Measurements from ENCODE around the gene CTSC.

CTSC gene

DNA sequence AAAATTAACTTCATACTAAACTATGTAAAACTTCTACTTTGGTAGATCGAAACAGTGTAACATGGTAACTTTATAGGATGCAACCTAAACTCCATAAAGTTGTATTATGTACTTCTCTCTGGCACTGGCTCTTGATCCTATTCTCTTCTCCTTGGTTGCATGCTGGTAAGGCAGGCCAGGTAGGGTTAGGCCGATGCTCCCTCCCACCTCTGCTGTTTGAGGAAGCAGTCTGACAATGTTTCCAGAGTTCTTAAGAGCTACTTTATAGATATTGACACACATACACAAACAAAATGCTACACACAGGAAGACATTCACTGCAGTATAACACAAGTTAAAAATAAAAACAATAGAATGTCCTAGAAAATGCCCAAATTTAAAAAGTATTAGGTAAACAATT lies 22.5 kb downstream of the CTSC start:
- no peak for DNase-seq

GRCh38 chr11:88313441-88313840 lies 24.1 kb downstream of the CTSC start:
- DNase-seq = no peak

DNA sequence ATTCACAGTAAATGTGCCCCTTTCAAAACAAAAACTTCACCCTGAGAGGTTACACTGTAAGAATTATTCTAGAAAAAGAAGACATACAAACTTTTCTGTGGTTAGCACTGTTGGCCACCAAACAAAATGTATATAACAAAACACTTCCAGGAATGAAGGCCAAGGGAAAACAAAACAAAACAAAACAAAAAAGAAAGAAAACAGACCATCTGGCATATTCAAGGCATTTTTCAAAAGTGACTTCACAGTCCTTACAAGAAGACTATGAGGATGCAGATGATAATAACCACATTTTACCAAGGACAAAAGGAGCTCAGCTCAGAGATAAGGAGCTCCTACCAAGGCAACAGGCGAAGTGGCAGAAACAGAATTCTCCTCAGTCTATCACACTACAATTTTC lies 24.9 kb downstream of the CTSC start:
- no peak for DNase-seq

GRCh38 chr11:88310246-88310645 lies 27.3 kb downstream of the CTSC start:
- DNase-seq = no peak

GRCh38 chr11:88308576-88308975 lies 29.0 kb downstream of the CTSC start:
- DNase-seq = no peak

DNA sequence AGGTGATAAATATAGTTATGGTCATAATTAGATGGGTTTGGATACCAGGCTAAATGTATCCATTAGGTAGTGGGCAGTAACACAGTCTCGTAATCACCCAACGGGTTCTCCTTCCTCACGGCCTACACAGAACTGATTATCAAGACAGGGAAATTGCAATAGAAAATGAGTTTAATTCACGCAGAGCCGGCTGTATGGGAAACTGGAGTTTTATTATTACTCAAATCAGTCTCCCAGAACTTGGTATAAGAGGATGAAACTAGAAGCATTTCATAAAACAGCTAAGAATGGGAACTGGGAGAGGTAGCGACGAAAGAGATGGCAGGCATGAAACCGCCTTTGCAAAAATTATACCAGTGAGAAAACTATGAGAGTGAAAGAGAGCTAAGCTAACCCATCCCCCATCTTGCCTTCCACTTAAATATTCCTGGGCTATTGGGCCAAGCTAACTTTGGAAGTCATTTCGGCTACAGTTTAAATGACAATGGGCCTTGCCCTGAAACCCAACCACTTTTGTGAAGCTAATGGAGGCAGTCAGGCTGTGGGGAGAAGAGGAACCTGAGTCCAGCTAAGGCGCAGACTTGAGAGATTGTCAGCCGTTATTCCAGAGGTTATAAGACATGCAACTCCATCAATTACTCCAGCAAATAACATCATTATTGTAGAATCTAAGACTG lies 29.6 kb downstream of the CTSC start:
- no peak for DNase-seq

DNA sequence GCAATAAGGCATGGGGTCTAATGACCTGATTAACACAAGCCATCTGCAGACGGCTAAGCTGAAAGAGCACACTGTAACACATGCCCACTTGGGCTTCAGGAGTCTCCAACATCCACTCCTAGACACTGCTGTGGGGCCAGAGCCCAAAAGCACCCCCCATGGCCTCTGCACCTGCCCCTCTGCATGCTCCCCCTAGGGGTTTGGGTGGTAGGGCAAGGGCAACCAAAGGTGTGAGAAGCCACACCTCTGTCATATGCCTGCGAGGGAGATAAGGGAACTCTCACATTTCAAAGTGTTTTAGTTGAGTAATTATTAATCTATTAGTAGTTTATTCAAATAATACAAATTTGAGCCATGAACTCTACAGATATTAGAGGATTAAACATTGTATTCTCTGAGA lies 30.8 kb downstream of the CTSC start:
- DNase-seq = no peak

GRCh38 chr11:88305430-88305829 lies 32.1 kb downstream of the CTSC start:
- no peak for DNase-seq

GRCh38 chr11:88304352-88304751 lies 33.2 kb downstream of the CTSC start:
- no peak for DNase-seq

- DNase-seq = no peak
Observed at GRCh38 chr11:88303037-88303436, 34.5 kb downstream of the CTSC start.

GRCh38 chr11:88301488-88302140 lies 35.9 kb downstream of the CTSC start:
- no peak for DNase-seq

- no peak for DNase-seq
Observed at GRCh38 chr11:88300888-88301487, 36.5 kb downstream of the CTSC start.

DNA sequence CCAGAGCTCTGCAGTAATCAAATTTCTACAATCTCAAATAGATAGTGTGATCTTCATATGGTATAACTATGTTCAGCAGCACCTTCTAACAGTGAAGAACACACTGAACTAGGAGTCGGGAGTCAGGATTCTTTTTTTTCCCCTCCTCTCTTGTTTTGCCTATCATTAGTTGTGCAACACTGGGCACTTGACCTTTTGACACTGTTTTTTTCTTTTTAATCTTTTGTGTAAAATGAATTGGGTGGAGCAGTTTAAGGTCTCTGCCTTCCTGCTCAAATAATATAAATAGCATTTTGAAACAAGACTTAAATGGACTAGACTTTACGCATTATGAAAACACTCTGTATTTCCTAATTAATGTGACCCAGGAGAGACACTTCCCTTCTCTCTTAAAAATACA lies 39.7 kb downstream of the CTSC start:
- DNase-seq = no peak

DNA sequence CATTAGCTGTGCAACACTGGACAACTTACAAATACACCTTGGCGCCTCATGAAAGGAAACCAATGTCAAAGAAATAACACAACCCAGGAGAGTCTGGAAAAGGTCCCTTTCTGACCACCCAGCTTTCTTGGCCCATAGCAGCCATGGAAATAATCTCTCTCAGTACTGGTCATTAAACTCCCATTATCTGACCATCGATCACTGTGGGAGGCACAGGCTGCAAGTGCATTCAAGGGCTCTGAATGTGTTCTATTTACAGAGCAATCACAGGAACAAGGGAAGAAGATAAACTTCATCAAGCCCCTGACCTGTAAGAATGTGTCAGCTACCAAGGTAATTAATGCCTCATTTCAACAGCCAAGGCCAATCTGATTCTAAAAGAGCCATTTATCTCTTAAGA lies 40.1 kb downstream of the CTSC start:
- no peak for DNase-seq

- no peak for DNase-seq
Observed at GRCh38 chr11:88295028-88295427, 42.5 kb downstream of the CTSC start.

- DNase-seq = no peak
Observed at GRCh38 chr11:88293931-88294330, 43.6 kb downstream of the CTSC start.

DNA sequence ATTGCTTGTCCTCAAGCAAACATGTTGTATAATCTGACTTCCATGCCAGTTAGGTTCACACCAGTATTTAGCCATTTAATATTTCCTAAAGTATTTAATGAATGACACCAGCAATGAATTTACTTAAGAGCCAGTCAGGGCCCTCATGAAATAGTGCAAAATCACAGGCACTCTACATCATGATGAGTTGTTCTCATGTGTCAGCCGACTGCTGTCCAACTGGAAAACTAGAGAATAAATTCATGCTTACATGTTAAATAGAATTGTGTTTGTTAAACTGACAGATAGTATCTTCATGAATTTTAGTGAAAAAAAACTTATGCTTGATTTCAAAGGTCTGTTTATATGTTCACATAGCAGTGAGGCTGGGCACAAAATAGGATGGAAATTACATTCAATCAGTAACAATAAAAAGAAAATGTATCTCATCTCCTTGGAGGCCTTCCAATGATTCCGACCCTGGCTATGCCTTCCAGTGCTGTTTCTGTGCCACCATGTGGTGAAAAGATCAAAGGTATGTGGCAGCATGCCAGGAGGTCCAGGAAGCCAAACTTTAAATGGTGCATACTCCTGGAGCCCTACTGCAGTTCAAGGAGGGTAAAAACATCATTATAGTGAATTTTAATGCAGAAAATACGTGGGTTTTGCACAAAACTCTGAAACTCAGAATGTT lies 45.2 kb downstream of the CTSC start:
- DNase-seq = no peak

DNA sequence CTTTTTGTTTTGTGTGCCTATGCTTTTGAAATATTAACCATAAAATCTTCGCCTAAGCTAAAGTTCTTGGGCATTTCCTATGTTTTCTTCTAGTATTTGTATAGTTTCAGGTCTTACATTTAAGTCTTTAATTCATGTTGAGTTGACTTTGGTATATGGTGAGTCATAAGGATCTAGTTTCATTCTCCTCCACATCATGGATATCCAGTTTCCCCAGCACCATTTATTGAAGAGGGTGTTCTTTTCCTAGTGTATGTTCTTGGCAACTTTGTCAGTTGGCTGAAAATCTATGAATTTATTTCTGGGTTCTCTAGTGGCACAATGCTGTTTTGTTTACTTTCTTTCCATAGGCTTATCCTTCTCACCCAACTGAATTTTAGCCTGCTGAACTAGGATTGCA lies 49.0 kb downstream of the CTSC start:
- no peak for DNase-seq

- no peak for DNase-seq
Observed at GRCh38 chr11:88284336-88285050, 53.0 kb downstream of the CTSC start.

- no peak for DNase-seq
Observed at GRCh38 chr11:88282747-88283515, 54.6 kb downstream of the CTSC start.

DNA sequence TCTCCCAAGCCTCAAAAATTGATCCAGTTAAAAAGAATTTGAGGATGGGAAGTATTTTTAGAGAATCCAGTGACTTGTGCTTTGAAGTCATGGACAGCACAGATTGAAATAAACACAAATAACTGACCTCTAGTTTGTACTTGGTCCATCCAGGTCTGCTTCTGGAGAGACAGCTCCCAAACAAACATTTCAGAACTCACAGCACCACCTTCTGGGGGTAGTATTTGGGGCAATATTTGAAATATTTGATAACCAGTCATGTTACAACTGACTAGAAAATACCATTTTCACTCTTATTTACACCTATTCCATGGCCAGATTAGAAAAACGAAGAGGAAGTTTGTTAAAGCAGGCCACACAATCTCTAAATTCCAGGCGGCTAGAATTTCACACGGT lies 56.2 kb downstream of the CTSC start:
- DNase-seq = no peak

- DNase-seq = no peak
Observed at GRCh38 chr11:88280673-88281316, 56.7 kb downstream of the CTSC start.

Data from stimulated activated CD4-positive, alpha-beta T cell treated with anti-CD3 and anti-CD28 coated beads, Interleukin-12 subunit alpha, Interleukin-12 subunit beta, amount 100 ng/mL, for 4 hours (primary cell).